ENCODE data around the gene FAM186B. TPM values are rescaled to one million over a fixed set of nuclear protein-coding genes. Genes with fewer than 3 reads are reported as not detected.

The FAM186B gene
- total and polyA plus RNA-seq, 2 donors (not counting 1 experiment from before 2014, with no cell fraction given) = 0.10 to 0.33 TPM

DNA sequence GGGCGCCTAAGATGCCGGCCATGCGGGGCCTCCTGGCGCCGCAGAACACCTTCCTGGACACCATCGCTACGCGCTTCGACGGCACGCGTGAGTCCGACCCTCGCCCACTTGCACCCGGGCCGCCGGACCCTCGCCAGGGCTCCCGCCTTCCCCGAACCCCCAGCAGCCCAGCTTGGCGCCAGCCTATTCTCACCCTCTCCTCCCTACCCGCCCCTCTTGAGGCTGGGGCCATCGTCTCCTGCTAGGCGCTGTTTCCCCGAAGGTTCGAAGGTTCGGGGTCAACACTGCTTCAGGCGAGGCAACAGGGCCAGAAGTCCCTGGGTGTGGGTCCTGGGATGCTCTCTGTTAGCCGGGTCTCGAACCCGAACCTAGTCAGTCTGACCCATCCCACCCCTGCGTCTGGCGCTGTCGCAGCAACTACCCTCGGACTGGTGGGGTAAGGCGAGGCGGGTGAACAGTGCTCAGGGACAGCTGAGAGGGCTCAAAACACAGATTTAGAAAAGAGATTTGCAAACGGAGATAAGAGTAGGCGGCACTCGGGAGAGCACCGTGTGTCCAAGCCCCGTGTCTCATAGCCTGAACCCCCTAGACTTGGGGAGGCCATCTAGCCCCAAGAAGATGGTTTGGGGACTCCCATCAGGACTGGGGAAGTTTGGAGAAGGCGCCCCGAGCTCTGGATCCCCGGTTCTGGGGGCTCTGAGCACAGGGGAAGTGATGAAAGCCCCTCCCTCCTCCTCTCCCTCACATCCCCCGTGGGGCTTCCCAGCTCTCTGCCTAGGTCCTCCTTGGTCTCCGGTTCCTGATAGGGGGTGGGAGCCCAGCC, 65.8 kb downstream of the FAM186B start:
- Histone ChIP-seq H3K9ac (ENCODE audit: insufficient read depth, low read length) (no peak overlapping the region), H3K9me3 (ENCODE audit: control insufficient read depth, insufficient read depth, low read depth, low read length) (no peaks in the 10 kb centered on the region), H3K79me2 (ENCODE audit: control insufficient read depth, insufficient read depth, low read length) (no peaks in the 10 kb centered on the region), H4K20me1 (ENCODE audit: control insufficient read depth, extremely low read depth, insufficient read depth, low read length) (no peaks in the 10 kb centered on the region), H3K4me2 (ENCODE audit: extremely low read depth, insufficient read depth, low read length) (no peak overlapping the region), H3K4me3 (replicated peaks in 1 of 4; ENCODE audit: control extremely low read depth in 1 of 4, insufficient read depth in 1 of 4, low read depth in 3 of 4, low read length in 4 of 4) (no peak overlapping the region), H3K27me3 (ENCODE audit: control insufficient read depth, insufficient read depth, low read length) (peaks cover 33% of the 10 kb centered on the region), H3K36me3 (ENCODE audit: control insufficient read depth, insufficient read depth, low read length) (no peaks in the 10 kb centered on the region), H3K27ac (ENCODE audit: insufficient read depth, low read length) (no peak overlapping the region), H2AFZ (ENCODE audit: low read length) (no peak overlapping the region), H3K4me1 (ENCODE audit: control insufficient read depth, extremely low read depth, insufficient read depth, low read length) (peaks cover 7% of the 10 kb centered on the region)
- TF ChIP-seq CTCF (conservative IDR thresholded peaks at IDR 0.05 in 1 of 2, IDR thresholded peaks at IDR 0.05 in 1 of 2; ENCODE audit: low read depth in 1 of 2, low read length in 2 of 2) (no peak), EZH2 (IDR thresholded peaks at IDR 0.05; ENCODE audit: low read length, missing control alignments) (peak; percentile 97)
- DNase-seq (ENCODE audit: low read depth in 2 of 2) = no peak

DNA sequence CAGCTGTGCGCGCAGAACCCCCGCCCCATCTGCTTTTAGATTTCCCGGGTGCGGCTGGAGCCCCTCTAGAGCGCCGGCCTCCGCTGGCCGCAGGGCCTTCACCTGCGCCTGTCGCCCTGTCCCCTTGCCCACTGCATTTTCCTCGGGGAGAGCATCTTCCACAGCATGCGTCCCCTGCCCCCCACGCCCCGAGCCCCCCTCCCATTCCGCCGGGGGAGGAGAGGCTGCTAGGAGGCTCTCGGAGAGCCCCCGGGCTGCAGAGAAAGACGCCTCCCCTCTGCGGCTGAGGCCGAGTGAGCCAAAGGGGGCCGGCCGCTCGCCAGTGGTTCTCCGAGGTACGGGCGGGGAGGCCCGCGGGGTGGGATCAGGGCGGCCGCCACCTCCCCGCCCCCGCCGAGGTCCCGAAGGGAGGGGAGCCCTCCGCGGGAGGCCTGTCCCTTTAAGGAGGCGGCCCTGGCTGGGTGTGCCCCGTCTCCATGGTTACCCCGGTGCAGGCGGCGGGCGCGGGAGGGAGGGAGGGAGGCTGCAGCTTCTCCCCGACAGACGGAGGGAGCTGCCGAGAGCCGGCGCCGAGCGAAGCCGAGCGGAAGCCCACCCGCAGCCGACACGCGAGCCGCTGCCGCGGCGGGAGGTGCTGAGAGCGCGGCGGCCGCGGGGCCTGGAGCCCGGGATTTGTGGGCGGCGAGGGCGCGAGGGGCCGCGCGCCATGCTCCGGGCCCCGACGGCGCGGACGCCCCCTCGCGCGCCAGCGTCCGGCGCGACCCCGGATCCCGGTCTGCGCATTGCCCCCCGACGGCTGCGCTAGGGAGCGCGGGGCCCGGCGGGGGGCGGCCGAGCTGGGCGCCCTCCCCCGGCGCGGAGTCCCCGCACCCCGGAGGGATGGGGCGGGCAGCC, 66.7 kb downstream of the FAM186B start, which contains the start of gene KCNH3:
Gene KCNH3, plus strand, starts transcription at position 521 of the 894 bp plus-strand sequence. CDS start 387 bp downstream, outside the sequence.
- peak; percentile 57 to 61 for DNase-seq (ENCODE audit: low read depth in 2 of 2)
- Histone ChIP-seq H3K9me3 (ENCODE audit: control insufficient read depth, insufficient read depth, low read depth, low read length) (no peaks in the 10 kb centered on the region), H3K79me2 (ENCODE audit: control insufficient read depth, insufficient read depth, low read length) (no peaks in the 10 kb centered on the region), H3K27ac (ENCODE audit: insufficient read depth, low read length) (no peak within 1 kb of the TSS), H3K4me3 (replicated peaks in 1 of 4; ENCODE audit: control extremely low read depth in 1 of 4, insufficient read depth in 1 of 4, low read depth in 3 of 4, low read length in 4 of 4) (peak within 1 kb of the TSS; percentile 2 to 44 (median 37)), H3K36me3 (ENCODE audit: control insufficient read depth, insufficient read depth, low read length) (no peaks in the 10 kb centered on the region), H3K4me2 (ENCODE audit: extremely low read depth, insufficient read depth, low read length) (peak within 1 kb of the TSS; percentile 66), H4K20me1 (ENCODE audit: control insufficient read depth, extremely low read depth, insufficient read depth, low read length) (no peaks in the 10 kb centered on the region), H3K4me1 (ENCODE audit: control insufficient read depth, extremely low read depth, insufficient read depth, low read length) (peaks cover 7% of the 10 kb centered on the region), H2AFZ (ENCODE audit: low read length) (no peak within 1 kb of the TSS), H3K9ac (ENCODE audit: insufficient read depth, low read length) (no peak within 1 kb of the TSS), H3K27me3 (ENCODE audit: control insufficient read depth, insufficient read depth, low read length) (peaks cover 33% of the 10 kb centered on the region)
- TF ChIP-seq CTCF (conservative IDR thresholded peaks at IDR 0.05 in 1 of 2, IDR thresholded peaks at IDR 0.05 in 1 of 2; ENCODE audit: low read depth in 1 of 2, low read length in 2 of 2) (no peak), EZH2 (IDR thresholded peaks at IDR 0.05; ENCODE audit: low read length, missing control alignments) (no peak)

Measured in fibroblast of lung (primary cell).